NT2/D1 (cell line): Measurements from ENCODE around the gene PRDX5.
A peak's percentile ranks its signal among the peaks of the same experiment; 100 is the strongest.

Source experiments
- DNase-seq: peaks from one replicate; pipeline ENCODE4 v3.0.0-alpha.2; 2011; ENCODE audit warnings: low read depth, low spot score
- H3K27me3 ChIP-seq: 2 replicates; pipeline ENCODE4 v1.6.0; 2011; ENCODE audit warnings: mild to moderate bottlenecking; ENCODE audit not compliant: insufficient read length, insufficient read depth
- H3K36me3 ChIP-seq: 2 replicates; pipeline ENCODE4 v1.6.1; 2011; ENCODE audit warnings: mild to moderate bottlenecking, low read length, mixed read lengths; ENCODE audit not compliant: insufficient read depth, insufficient read length
- H3K4me1 ChIP-seq: 2 replicates; pipeline ENCODE4 v1.5.1; 2011; ENCODE audit not compliant: insufficient read depth, insufficient read length
- H3K4me3 ChIP-seq: 2 replicates; pipeline ENCODE4 v1.5.1; 2011; ENCODE audit warnings: low read depth; ENCODE audit not compliant: insufficient read length
- H3K9ac ChIP-seq: 2 replicates; pipeline ENCODE4 v1.6.0; 2011; ENCODE audit warnings: low read depth; ENCODE audit not compliant: insufficient read length
- H3K9me3 ChIP-seq: 2 replicates; pipeline ENCODE4 v1.5.1; 2011; ENCODE audit warnings: mild to moderate bottlenecking, low read length; ENCODE audit not compliant: insufficient read depth
- SUZ12 ChIP-seq: IDR thresholded peaks from 2 replicates; pipeline ENCODE4 v1.6.1; 2011; ENCODE audit not compliant: insufficient read length, insufficient read depth; ENCODE audit errors: extremely low read depth
- YY1 ChIP-seq: IDR thresholded peaks from 2 replicates; pipeline ENCODE4 v1.6.1; 2011; ENCODE audit not compliant: insufficient read length, insufficient read depth
- ZNF274 ChIP-seq: IDR thresholded peaks from 2 replicates; pipeline ENCODE4 v1.6.1; 2011; ENCODE audit warnings: mild to moderate bottlenecking, low read depth, low read length

Gene PRDX5

DNA sequence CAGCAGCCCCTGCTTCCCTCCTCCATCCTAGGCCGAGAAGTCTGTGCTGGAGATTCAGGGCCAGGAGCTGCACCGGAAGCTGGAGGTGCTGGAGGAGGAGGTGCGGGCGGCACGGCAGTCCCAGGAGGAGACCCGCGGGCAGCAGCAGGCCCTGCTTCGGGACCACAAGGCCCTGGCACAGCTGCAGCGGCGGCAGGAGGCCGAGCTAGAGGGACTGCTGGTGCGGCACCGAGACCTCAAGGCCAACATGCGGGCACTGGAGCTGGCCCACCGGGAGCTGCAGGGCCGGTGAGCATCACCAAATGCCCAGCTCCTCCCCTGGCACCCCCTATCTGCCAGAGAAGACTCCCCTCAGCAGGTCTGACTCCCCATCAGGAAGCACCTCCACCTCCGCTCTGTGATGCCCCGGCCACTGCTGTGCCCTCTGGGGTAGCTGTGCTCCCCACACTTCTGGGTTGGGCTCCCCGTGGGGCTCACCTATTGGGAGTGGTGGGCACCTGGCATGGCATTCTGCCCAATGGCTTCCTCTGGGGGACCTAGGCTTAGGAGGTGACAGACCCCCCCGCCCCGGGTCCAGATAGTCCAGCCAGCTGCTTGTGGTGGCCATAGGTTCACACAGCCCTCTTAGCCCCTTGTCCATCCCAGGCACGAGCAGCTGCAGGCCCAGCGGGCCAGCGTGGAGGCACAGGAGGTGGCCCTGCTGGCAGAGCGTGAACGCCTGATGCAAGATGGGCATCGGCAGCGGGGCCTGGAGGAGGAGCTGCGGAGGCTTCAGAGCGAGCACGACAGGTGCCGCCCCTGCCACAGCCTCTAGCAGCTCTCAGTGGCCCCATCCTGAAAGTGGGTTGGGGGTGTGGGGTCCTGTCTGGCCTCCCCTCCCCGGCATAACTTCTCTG lies 34.4 kb downstream of the PRDX5 start:
- no peaks in the 10 kb centered on the region for H3K27me3 ChIP-seq
- no peaks in the 10 kb centered on the region for H3K9me3 ChIP-seq
- peaks cover 31% of the 10 kb centered on the region for H3K4me1 ChIP-seq
- H3K9ac ChIP-seq: no peak overlapping the region
- no peak for DNase-seq
- no peak overlapping the region for H3K4me3 ChIP-seq
- no peaks in the 10 kb centered on the region for H3K36me3 ChIP-seq
- no peak for TF ChIP-seq ZNF274
- no peak for TF ChIP-seq YY1
- no peak for TF ChIP-seq SUZ12

DNA sequence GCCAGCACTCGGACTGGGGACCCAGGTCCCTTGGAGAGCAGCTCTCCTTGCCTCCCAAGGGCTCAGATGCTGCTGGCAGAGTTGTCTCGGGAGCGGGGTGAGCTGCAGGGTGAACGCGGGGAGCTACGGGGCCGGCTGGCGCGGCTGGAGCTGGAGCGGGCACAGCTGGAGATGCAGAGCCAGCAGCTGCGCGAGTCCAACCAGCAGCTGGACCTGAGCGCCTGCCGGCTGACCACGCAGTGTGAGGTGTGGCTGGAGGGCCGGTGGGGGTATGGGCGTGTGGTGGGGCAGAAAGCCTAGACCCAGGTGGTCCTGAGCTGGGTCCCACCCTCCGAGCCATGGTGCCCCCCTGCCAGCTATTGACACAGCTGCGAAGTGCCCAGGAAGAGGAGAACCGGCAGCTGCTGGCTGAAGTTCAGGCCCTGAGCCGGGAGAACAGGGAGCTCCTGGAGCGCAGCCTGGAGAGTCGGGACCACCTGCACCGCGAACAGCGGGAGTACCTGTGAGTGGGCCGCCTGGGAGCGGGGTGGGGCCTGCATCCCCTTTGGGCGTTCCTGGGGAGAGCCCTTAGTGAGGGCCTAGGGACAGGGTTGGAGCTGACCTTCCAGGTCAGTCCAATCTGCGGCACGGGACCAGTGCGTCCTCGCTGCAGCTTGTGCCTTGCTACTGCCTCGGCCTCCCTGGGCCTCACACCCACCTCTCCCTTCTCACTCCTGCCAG lies 35.2 kb downstream of the PRDX5 start:
- H3K9ac ChIP-seq: peak overlapping the region; percentile 0
- H3K36me3 ChIP-seq: no peaks in the 10 kb centered on the region
- no peak for TF ChIP-seq ZNF274
- TF ChIP-seq YY1: no peak
- no peak for TF ChIP-seq SUZ12
- no peaks in the 10 kb centered on the region for H3K27me3 ChIP-seq
- peaks cover 36% of the 10 kb centered on the region for H3K4me1 ChIP-seq
- DNase-seq: no peak
- no peaks in the 10 kb centered on the region for H3K9me3 ChIP-seq
- no peak overlapping the region for H3K4me3 ChIP-seq

DNA sequence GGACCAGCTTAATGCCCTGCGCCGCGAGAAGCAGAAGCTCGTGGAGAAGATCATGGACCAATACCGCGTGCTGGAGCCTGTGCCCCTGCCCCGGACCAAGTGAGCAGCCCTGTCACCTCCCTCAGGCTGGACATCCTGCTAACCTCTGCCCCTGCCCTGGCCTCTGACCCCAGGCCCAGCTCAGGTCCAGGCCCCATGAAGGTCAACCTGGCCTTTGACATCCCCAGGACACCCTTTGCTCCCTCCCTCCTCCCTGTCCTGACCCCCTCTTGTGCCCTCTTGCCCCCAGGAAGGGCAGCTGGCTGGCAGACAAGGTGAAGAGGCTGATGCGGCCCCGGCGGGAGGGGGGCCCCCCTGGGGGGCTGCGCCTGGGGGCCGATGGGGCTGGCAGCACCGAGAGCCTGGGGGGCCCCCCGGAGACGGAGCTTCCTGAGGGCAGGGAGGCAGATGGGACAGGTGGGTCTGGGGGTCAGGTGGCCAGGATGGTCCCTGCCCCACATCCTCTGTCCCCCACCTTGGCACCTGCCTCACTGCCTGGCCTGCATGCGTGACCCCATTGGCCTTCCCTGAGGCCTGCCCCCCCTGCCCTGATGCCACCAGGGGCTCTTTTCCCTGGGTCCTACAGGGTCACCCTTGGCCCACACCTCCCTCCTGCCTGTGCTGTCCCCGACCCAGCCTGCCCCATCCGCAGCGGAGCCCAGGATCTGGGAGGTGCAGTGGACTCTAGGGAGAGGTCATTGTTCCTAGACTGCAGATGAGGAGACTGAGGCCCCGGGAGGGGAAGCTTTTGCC lies 36.0 kb downstream of the PRDX5 start:
- H3K4me3 ChIP-seq: no peak overlapping the region
- DNase-seq: no peak
- H3K36me3 ChIP-seq: no peaks in the 10 kb centered on the region
- H3K9me3 ChIP-seq: no peaks in the 10 kb centered on the region
- peak overlapping the region; percentile 0 for H3K9ac ChIP-seq
- H3K27me3 ChIP-seq: no peaks in the 10 kb centered on the region
- peaks cover 40% of the 10 kb centered on the region for H3K4me1 ChIP-seq
- TF ChIP-seq YY1 (no peak), ZNF274 (no peak), SUZ12 (no peak)

DNA sequence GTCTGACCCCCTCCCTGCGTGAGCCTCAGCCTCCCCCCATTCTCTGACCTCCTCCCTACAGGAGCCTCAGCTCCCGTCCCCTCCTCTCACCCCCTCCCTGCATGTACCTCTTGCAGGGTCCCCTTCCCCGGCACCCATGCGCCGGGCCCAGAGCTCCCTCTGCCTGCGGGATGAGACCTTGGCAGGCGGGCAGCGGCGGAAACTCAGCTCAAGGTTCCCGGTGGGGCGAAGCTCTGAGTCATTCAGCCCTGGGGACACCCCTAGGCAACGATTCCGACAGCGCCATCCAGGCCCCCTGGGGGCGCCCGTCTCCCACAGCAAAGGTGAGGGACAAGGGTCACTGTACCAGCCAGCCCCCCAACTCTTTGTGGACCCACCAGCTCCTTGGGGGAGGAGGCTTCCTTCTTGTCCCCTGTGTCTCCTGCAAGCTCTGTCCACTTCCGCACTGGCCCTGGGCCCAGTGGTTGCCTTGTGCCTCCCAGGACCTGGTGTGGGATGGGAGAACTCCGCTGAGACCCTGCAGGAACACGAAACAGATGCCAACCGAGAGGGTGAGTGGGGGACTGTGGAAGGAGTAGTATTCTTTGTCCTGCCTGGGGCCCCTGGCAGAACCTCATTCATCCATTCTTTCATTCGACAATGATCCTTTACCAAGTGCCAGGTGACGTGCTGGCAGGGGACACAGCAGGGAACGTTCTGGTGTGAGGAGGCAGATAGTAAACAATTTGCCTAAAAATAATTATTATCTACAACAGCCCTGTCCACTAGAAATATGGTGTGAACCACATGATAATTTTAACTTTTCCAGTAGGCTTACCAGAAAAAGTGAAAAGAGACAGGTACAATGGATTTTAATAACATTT lies 37.4 kb downstream of the PRDX5 start:
- H3K9ac ChIP-seq: peak overlapping the region; percentile 76
- DNase-seq: peak; percentile 89
- TF ChIP-seq SUZ12 (no peak), ZNF274 (no peak), YY1 (no peak)

DNA sequence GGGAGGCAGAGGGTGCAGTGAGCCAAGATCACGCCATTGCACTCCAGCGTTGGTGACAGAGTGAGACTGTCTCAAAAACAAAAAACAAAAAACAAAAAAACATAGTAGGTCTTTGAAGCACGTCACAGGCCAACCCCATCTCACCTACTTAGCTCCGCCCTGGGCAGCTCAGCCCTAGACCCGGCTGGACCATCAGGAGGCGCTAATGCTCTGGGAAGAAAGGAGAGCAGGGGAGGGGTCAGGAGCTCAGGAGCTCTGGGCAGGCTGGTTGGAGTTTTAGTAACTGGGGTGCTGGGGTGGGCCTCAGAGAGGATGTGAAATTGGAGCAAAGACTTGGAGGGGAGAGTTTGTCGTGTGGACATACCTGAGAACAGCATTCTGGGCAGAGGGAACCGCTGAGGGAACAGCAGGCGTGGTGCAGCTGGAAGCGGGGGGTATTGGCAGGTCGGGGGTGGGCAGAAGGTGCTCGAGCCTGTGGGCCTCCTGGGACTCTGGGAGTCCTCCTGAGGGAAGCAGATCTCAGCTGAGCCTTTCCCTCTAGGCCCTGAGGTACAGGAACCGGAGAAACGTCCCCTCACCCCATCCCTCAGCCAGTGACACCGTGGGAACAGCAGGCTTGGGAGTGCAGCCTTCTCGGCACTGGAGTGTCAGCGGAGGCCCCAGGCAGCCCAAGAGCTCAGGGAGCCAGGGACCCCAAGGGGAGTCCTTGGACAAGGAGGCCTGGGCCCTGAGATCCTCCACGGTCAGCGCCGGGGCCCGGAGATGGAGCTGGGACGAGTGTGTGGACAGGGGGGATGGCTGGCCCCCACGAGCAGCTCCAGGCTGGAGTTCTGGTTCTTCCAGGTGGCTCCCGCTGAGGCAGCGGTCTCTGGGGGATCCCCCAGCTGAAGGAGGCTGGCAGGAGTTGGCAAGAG lies 38.8 kb downstream of the PRDX5 start:
- Histone ChIP-seq H3K4me3 (no peak overlapping the region), H3K4me1 (peaks cover 48% of the 10 kb centered on the region), H3K36me3 (peaks cover 19% of the 10 kb centered on the region), H3K9ac (peak overlapping the region; percentile 62), H3K9me3 (no peaks in the 10 kb centered on the region), H3K27me3 (no peaks in the 10 kb centered on the region)
- peak; percentile 81 for DNase-seq
- no peak for TF ChIP-seq YY1

More for the DNA sequence above, 37.4 kb downstream of the PRDX5 start:
- H3K36me3 ChIP-seq: peaks cover 5% of the 10 kb centered on the region
- H3K4me3 ChIP-seq: no peak overlapping the region
- H3K9me3 ChIP-seq: no peaks in the 10 kb centered on the region
- H3K4me1 ChIP-seq: peaks cover 47% of the 10 kb centered on the region
- H3K27me3 ChIP-seq: no peaks in the 10 kb centered on the region

DNA sequence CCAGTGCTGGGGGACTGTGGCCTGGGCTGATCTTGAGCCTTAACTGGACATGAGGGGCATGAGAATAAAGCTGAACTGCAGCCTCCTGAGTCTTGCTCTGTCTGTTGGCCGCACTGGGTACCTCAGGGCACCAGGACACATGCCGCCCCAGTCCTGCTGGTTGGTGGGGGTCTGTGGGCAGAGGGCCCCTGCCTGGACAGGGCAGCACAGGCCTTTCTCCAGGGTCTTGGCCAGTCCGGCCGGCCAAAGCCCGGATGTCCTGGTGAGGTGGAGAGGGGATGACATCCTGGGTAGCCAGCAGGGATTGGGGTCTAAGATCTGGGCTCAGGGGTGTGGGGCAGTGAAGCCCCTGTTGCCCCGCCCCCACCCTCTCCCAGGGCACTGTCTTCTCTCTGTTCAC lies 39.5 kb downstream of the PRDX5 start:
- no peak for DNase-seq
- H3K9ac ChIP-seq: peak overlapping the region; percentile 57
- H3K4me3 ChIP-seq: no peak overlapping the region
- H3K9me3 ChIP-seq: no peaks in the 10 kb centered on the region
- TF ChIP-seq ZNF274 (no peak), YY1 (no peak), SUZ12 (no peak)
- peaks cover 48% of the 10 kb centered on the region for H3K4me1 ChIP-seq
- H3K36me3 ChIP-seq: peaks cover 26% of the 10 kb centered on the region
- H3K27me3 ChIP-seq: no peaks in the 10 kb centered on the region
